Measurements from ENCODE around the gene CLOCK.

DNA sequence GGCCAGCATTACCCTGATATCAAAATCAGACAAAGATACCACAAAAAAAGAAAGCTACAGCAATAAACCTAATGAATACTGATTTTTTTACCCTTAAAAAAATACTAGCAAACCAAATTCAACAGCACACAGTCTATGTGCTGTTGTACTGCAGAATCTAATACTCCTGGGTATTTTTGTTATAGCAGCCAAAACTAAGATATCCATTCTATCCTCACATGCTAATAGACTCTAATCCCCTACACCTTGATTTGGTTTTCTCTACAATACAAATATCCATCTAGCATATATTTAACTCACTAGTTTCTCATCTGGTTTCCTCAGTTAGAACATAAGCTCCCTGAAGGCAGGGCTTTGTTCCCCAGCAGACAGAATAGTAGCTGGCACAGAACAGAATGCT, 12.4 kb downstream of the CLOCK start:
- TF ChIP-seq, protein P1, sequence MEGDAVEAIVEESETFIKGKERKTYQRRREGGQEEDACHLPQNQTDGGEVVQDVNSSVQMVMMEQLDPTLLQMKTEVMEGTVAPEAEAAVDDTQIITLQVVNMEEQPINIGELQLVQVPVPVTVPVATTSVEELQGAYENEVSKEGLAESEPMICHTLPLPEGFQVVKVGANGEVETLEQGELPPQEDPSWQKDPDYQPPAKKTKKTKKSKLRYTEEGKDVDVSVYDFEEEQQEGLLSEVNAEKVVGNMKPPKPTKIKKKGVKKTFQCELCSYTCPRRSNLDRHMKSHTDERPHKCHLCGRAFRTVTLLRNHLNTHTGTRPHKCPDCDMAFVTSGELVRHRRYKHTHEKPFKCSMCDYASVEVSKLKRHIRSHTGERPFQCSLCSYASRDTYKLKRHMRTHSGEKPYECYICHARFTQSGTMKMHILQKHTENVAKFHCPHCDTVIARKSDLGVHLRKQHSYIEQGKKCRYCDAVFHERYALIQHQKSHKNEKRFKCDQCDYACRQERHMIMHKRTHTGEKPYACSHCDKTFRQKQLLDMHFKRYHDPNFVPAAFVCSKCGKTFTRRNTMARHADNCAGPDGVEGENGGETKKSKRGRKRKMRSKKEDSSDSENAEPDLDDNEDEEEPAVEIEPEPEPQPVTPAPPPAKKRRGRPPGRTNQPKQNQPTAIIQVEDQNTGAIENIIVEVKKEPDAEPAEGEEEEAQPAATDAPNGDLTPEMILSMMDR (IDR thresholded peaks at IDR 0.05 in 4 of 5, conservative IDR thresholded peaks at IDR 0.05 in 1 of 5): no peak
- no peak for TF ChIP-seq POLR2A (IDR thresholded peaks at IDR 0.05)
